Activated naive CD8-positive, alpha-beta T cell treated with anti-CD3 and anti-CD28 coated beads for 36 hours (primary cell): ENCODE data around the gene PPT2. TPM values are rescaled to one million over a fixed set of nuclear protein-coding genes. Genes with fewer than 3 reads are reported as not detected.

Experiments used
- DNase-seq: peaks from one replicate; pipeline ENCODE4 v3.0.0; 2021
- H3K27ac Mint-ChIP-seq: one replicate; pipeline ENCODE4 v1.8.0; 2022; ENCODE audit warnings: mild to moderate bottlenecking, moderate library complexity, mixed read lengths
- H3K27me3 Mint-ChIP-seq: one replicate; pipeline ENCODE4 v1.8.0; 2022; ENCODE audit warnings: mild to moderate bottlenecking, mixed read lengths
- H3K36me3 Mint-ChIP-seq: one replicate; pipeline ENCODE4 v1.8.0; 2021; ENCODE audit warnings: mild to moderate bottlenecking, mixed read lengths
- H3K4me1 Mint-ChIP-seq: one replicate; pipeline ENCODE4 v1.8.0; 2021; ENCODE audit warnings: mixed read lengths
- H3K4me3 Mint-ChIP-seq: one replicate; pipeline ENCODE4 v1.8.0; 2022; ENCODE audit warnings: mild to moderate bottlenecking, moderate library complexity, mixed read lengths
- H3K9me3 Mint-ChIP-seq: one replicate; pipeline ENCODE4 v1.8.0; 2022; ENCODE audit warnings: mixed read lengths
- total RNA-seq, 2 experiments: library from RNA; stranded (reverse); gene quantifications; one replicate each; pipeline ENCODE4 v1.2.3, GENCODE V29; 2021

The PPT2 gene
- total RNA-seq, 2 experiments from 2014 or later, result 19.5 to 24.4 TPM

- H3K36me3 Mint-ChIP-seq, result peaks cover 19% of the 10 kb centered on the region
- H3K4me1 Mint-ChIP-seq, result peaks cover 30% of the 10 kb centered on the region
- H3K27ac Mint-ChIP-seq, result no peak overlapping the region
- DNase-seq, result no peak
- no peaks in the 10 kb centered on the region for H3K9me3 Mint-ChIP-seq
- H3K27me3 Mint-ChIP-seq, result no peaks in the 10 kb centered on the region
- no peak overlapping the region for H3K4me3 Mint-ChIP-seq
These were observed 3.0 kb downstream of the PPT2 start for GRCh38 chr6:32156891-32157290.

GRCh38 chr6:32158052-32158451 lies 4.1 kb downstream of the PPT2 start:
- H3K4me3 Mint-ChIP-seq, result no peak overlapping the region
- H3K9me3 Mint-ChIP-seq, result no peaks in the 10 kb centered on the region
- peaks cover 19% of the 10 kb centered on the region for H3K4me1 Mint-ChIP-seq
- peaks cover 19% of the 10 kb centered on the region for H3K36me3 Mint-ChIP-seq
- DNase-seq, result no peak
- H3K27me3 Mint-ChIP-seq, result no peaks in the 10 kb centered on the region
- H3K27ac Mint-ChIP-seq, result no peak overlapping the region

GRCh38 chr6:32163559-32164258 lies 9.8 kb downstream of the PPT2 start:
- Mint-ChIP-seq H3K27me3 (no peaks in the 10 kb centered on the region), H3K27ac (no peak overlapping the region)

GRCh38 chr6:32164295-32164694 lies 10.4 kb downstream of the PPT2 start, which contains the start of gene EGFL8:
EGFL8 (plus strand) TSS chr6:32164595; CDS start chr6:32166166, 1,571 bp downstream.
- DNase-seq, result no peak
- Mint-ChIP-seq H3K4me1 (peaks cover 3% of the 10 kb centered on the region), H3K27ac (no peak within 1 kb of the TSS), H3K27me3 (no peaks in the 10 kb centered on the region), H3K36me3 (peaks cover 12% of the 10 kb centered on the region), H3K4me3 (no peak within 1 kb of the TSS), H3K9me3 (no peaks in the 10 kb centered on the region)

More at GRCh38 chr6:32163559-32164258, 9.8 kb downstream of the PPT2 start:
- Mint-ChIP-seq H3K4me3 (no peak overlapping the region), H3K36me3 (peaks cover 11% of the 10 kb centered on the region), H3K4me1 (peaks cover under 1% of the 10 kb centered on the region), H3K9me3 (no peaks in the 10 kb centered on the region)
- no peak for DNase-seq

- no peak overlapping the region for H3K27ac Mint-ChIP-seq
- H3K36me3 Mint-ChIP-seq, result peaks cover 22% of the 10 kb centered on the region
- no peak overlapping the region for H3K4me3 Mint-ChIP-seq
- H3K27me3 Mint-ChIP-seq, result no peaks in the 10 kb centered on the region
- peaks cover 3% of the 10 kb centered on the region for H3K4me1 Mint-ChIP-seq
- H3K9me3 Mint-ChIP-seq, result no peaks in the 10 kb centered on the region
- no peak for DNase-seq
These were observed 12.6 kb downstream of the PPT2 start for GRCh38 chr6:32166411-32167061.

GRCh38 chr6:32167154-32167760 lies 13.3 kb downstream of the PPT2 start:
- Mint-ChIP-seq H3K9me3 (no peaks in the 10 kb centered on the region), H3K27me3 (no peaks in the 10 kb centered on the region), H3K36me3 (peaks cover 22% of the 10 kb centered on the region), H3K27ac (no peak overlapping the region), H3K4me1 (peaks cover 3% of the 10 kb centered on the region), H3K4me3 (no peak overlapping the region)
- DNase-seq, result no peak

- Mint-ChIP-seq H3K4me1 (peaks cover 6% of the 10 kb centered on the region), H3K27me3 (no peaks in the 10 kb centered on the region), H3K9me3 (no peaks in the 10 kb centered on the region), H3K4me3 (no peak overlapping the region), H3K36me3 (peaks cover 22% of the 10 kb centered on the region), H3K27ac (no peak overlapping the region)
- DNase-seq, result no peak
These were observed 13.9 kb downstream of the PPT2 start for GRCh38 chr6:32167761-32168262.

- Mint-ChIP-seq H3K4me3 (no peak overlapping the region), H3K4me1 (peaks cover 11% of the 10 kb centered on the region), H3K36me3 (peaks cover 22% of the 10 kb centered on the region), H3K27ac (no peak overlapping the region), H3K27me3 (no peaks in the 10 kb centered on the region), H3K9me3 (no peaks in the 10 kb centered on the region)
- DNase-seq, result no peak
These were observed 14.4 kb downstream of the PPT2 start for GRCh38 chr6:32168350-32168749.

- Mint-ChIP-seq H3K36me3 (peaks cover 23% of the 10 kb centered on the region), H3K9me3 (no peaks in the 10 kb centered on the region), H3K27ac (no peak overlapping the region), H3K4me3 (no peak overlapping the region), H3K27me3 (no peaks in the 10 kb centered on the region), H3K4me1 (peaks cover 17% of the 10 kb centered on the region)
- DNase-seq, result no peak
These were observed 15.1 kb downstream of the PPT2 start for GRCh38 chr6:32168807-32169591.

GRCh38 chr6:32170294-32170693 lies 16.4 kb downstream of the PPT2 start:
- Mint-ChIP-seq H3K9me3 (no peaks in the 10 kb centered on the region), H3K27me3 (no peaks in the 10 kb centered on the region), H3K27ac (peak overlapping the region; percentile 22), H3K4me3 (no peak overlapping the region), H3K4me1 (peaks cover 27% of the 10 kb centered on the region), H3K36me3 (peaks cover 21% of the 10 kb centered on the region)
- DNase-seq, result no peak

GRCh38 chr6:32171234-32171633 lies 17.3 kb downstream of the PPT2 start:
- peaks cover 30% of the 10 kb centered on the region for H3K4me1 Mint-ChIP-seq
- no peak for DNase-seq
- H3K27ac Mint-ChIP-seq, result no peak overlapping the region
- no peaks in the 10 kb centered on the region for H3K9me3 Mint-ChIP-seq
- peaks cover 18% of the 10 kb centered on the region for H3K36me3 Mint-ChIP-seq
- H3K4me3 Mint-ChIP-seq, result no peak overlapping the region
- no peaks in the 10 kb centered on the region for H3K27me3 Mint-ChIP-seq

GRCh38 chr6:32173051-32173727 lies 19.2 kb downstream of the PPT2 start:
- peaks cover 43% of the 10 kb centered on the region for H3K4me1 Mint-ChIP-seq
- no peak overlapping the region for H3K27ac Mint-ChIP-seq
- no peak overlapping the region for H3K4me3 Mint-ChIP-seq
- DNase-seq, result no peak
- no peaks in the 10 kb centered on the region for H3K9me3 Mint-ChIP-seq
- H3K36me3 Mint-ChIP-seq, result peaks cover 18% of the 10 kb centered on the region
- H3K27me3 Mint-ChIP-seq, result no peaks in the 10 kb centered on the region

GRCh38 chr6:32174416-32174815 lies 20.5 kb downstream of the PPT2 start:
- Mint-ChIP-seq H3K36me3 (peaks cover 21% of the 10 kb centered on the region), H3K4me3 (peak overlapping the region; percentile 94), H3K27me3 (no peaks in the 10 kb centered on the region), H3K4me1 (peaks cover 48% of the 10 kb centered on the region), H3K9me3 (no peaks in the 10 kb centered on the region), H3K27ac (no peak overlapping the region)
- DNase-seq, result no peak

- Mint-ChIP-seq H3K4me3 (peak overlapping the region; percentile 94), H3K27me3 (no peaks in the 10 kb centered on the region), H3K36me3 (peaks cover 15% of the 10 kb centered on the region), H3K4me1 (peaks cover 53% of the 10 kb centered on the region), H3K27ac (peak overlapping the region; percentile 70), H3K9me3 (no peaks in the 10 kb centered on the region)
- no peak for DNase-seq
These were observed 21.4 kb downstream of the PPT2 start for GRCh38 chr6:32175322-32175710.
